ENCODE data around the gene ADARB2. TPM values are rescaled to one million over a fixed set of nuclear protein-coding genes. Genes with fewer than 3 reads are reported as not detected.

ADARB2 gene
- total and polyA plus RNA-seq, 10 of the 15 experiments (the other 5 are each of a cell fraction or from before 2014, with no cell fraction given) = 0.02 to 4.1 (median 0.76) TPM

GRCh38 chr10:1516492-1517165 is 220.7 kb downstream of the ADARB2 start:
- H3K27me3 ChIP-seq (replicated peaks in 1 of 2; ENCODE audit: control insufficient read depth in 2 of 2, insufficient read depth in 2 of 2, low read length in 1 of 2) = no peaks in the 10 kb centered on the region
- H3K4me1 ChIP-seq (ENCODE audit: control insufficient read depth, insufficient read depth, low read length) = no peaks in the 10 kb centered on the region
- no peaks in the 10 kb centered on the region for H4K20me1 ChIP-seq (ENCODE audit: control insufficient read depth, insufficient read depth)
- no peak overlapping the region for H3K4me2 ChIP-seq (ENCODE audit: control insufficient read depth, insufficient read depth)
- no peaks in the 10 kb centered on the region for H3K36me3 ChIP-seq (ENCODE audit: control insufficient read depth in 2 of 2, insufficient read depth in 2 of 2, low read length in 1 of 2)
- in situ Hi-C loops (cut with MboI) (no loop called here), intact Hi-C loops (cut with micrococcal nuclease; ENCODE audit: unreplicated experiment) (no loop called here)
- ChIA-PET POLR2A (no interaction called here), SMC1A (ENCODE audit: uncharacterized antibody, unreplicated experiment) (no interaction called here), CTCF (no interaction called here), RAD21 (ENCODE audit: unreplicated experiment) (no interaction called here)
- ATAC-seq (no peak), DNase-seq (ENCODE audit: low read depth, low spot score) (no peak), FAIRE-seq (no peak)
- H2AFZ ChIP-seq (ENCODE audit: control insufficient read depth, low read depth, low read length) = no peak overlapping the region
- WGBS (ENCODE audit: insufficient coverage, insufficient replicate concordance, low lambda C conversion rate, missing lambda C conversion rate) = 71% methylated on average over 29 of the region's 29 CpGs
- H3K27ac ChIP-seq (ENCODE audit: control insufficient read depth, insufficient read depth) = no peak overlapping the region
- no peaks in the 10 kb centered on the region for H3K79me2 ChIP-seq (ENCODE audit: control insufficient read depth, insufficient read depth, low read length)
- BruUV-seq (replicated peaks) = no TSS peak
- no peak overlapping the region for H3K9ac ChIP-seq (ENCODE audit: control insufficient read depth, insufficient read depth, low read length)
- H3K9me3 ChIP-seq (replicated peaks; ENCODE audit: control insufficient read depth, insufficient read depth, low read length) = no peaks in the 10 kb centered on the region; the same call in 2 of the 3 replicates
- no peak for TF ChIP-seq LARP7 (IDR thresholded peaks at IDR 0.05)
- no peak for TF ChIP-seq TAF1 (IDR thresholded peaks at IDR 0.05; ENCODE audit: borderline replicate concordance, low read depth, low read length)
- TF ChIP-seq FOXM1 (IDR thresholded peaks at IDR 0.05; ENCODE audit: low read depth, low read length) = no peak
- no peak for TF ChIP-seq MEF2B (IDR thresholded peaks at IDR 0.05; ENCODE audit: partially characterized antibody, poor library complexity, severe bottlenecking)
- TF ChIP-seq RB1 (IDR thresholded peaks at IDR 0.05; ENCODE audit: borderline replicate concordance) = no peak
- no peak for TF ChIP-seq RFX5 (IDR thresholded peaks at IDR 0.05; ENCODE audit: low read depth, low read length)
- TF ChIP-seq ATF3 (IDR thresholded peaks at IDR 0.05; ENCODE audit: borderline replicate concordance, extremely low read depth, low read depth, low read length) = no peak
- no peak for TF ChIP-seq SMAD1 (IDR thresholded peaks at IDR 0.05; ENCODE audit: low read depth, partially characterized antibody)
- TF ChIP-seq MYC (IDR thresholded peaks at IDR 0.05; ENCODE audit: insufficient read depth, insufficient read length, insufficient replicate concordance, low read length, severe bottlenecking) = no peak
- TF ChIP-seq NFXL1 (IDR thresholded peaks at IDR 0.05; ENCODE audit: borderline replicate concordance) = no peak
- no peak for TF ChIP-seq REST (IDR thresholded peaks at IDR 0.05; ENCODE audit: low read depth, low read length)
- no peak for TF ChIP-seq MYB (IDR thresholded peaks at IDR 0.05; ENCODE audit: borderline replicate concordance, low read depth, low read length)
- TF ChIP-seq POLR2AphosphoS2 (IDR thresholded peaks at IDR 0.05; ENCODE audit: low read depth, low read length) = no peak
- no peak for TF ChIP-seq EP300 (IDR thresholded peaks at IDR 0.05; ENCODE audit: borderline replicate concordance in 1 of 2, control insufficient read depth in 1 of 2, low read depth in 2 of 2, low read length in 2 of 2)
- no peak for TF ChIP-seq NRF1 (conservative IDR thresholded peaks at IDR 0.05; ENCODE audit: low read depth, low read length)
- no peak for TF ChIP-seq MEF2A (IDR thresholded peaks at IDR 0.05; ENCODE audit: insufficient read depth, low read depth, low read length)
- TF ChIP-seq NKRF (conservative IDR thresholded peaks at IDR 0.05) = no peak
- no peak for TF ChIP-seq TARDBP (IDR thresholded peaks at IDR 0.05; ENCODE audit: borderline replicate concordance)
- H3K4me3 ChIP-seq = no peak overlapping the region

Measured in GM12878 (cell line).